GM18508 (cell line): ENCODE measurements around the gene CARD8.
A peak's percentile ranks its signal among the peaks of the same experiment; 100 is the strongest.
"Not testable (repeated sequence)": the region's sequence is repeated elsewhere in the genome, so short reads cannot be mapped to it uniquely, and the experiment has no call there.

Experiments
- ATAC-seq: cut with Tn5 transposase; IDR thresholded peaks from one replicate; pipeline ENCODE4 v1.9.1; 2021; ENCODE audit warnings: moderate number of reproducible peaks; ENCODE audit not compliant: insufficient read depth, unreplicated experiment

The CARD8 gene

GRCh38 chr19:48255376-48256303 is at the start of gene CARD8:
Gene CARD8 (minus strand): TSS chr19:48255912. CDS start chr19:48241020, 14,892 bp downstream.
- peak; percentile 36 for ATAC-seq

GRCh38 chr19:48303866-48304265 is 48.2 kb upstream of the CARD8 start:
- ATAC-seq: no peak

GRCh38 chr19:48303367-48303766 is 47.7 kb upstream of the CARD8 start:
- ATAC-seq: no peak

- ATAC-seq: no peak
Measured at GRCh38 chr19:48302600-48302959, 46.9 kb upstream of the CARD8 start.

- ATAC-seq: no peak
Measured at GRCh38 chr19:48301886-48302599, 46.3 kb upstream of the CARD8 start.

- ATAC-seq: no peak
Measured at GRCh38 chr19:48297975-48298374, 42.3 kb upstream of the CARD8 start.

- no peak for ATAC-seq
Measured at GRCh38 chr19:48296963-48297734, 41.4 kb upstream of the CARD8 start.

- ATAC-seq: no peak
Measured at GRCh38 chr19:48295458-48295857, 39.7 kb upstream of the CARD8 start.

GRCh38 chr19:48292798-48293197 is 37.1 kb upstream of the CARD8 start:
- no peak for ATAC-seq

GRCh38 chr19:48291489-48291815 is 35.7 kb upstream of the CARD8 start:
- not testable (repeated sequence) for ATAC-seq

GRCh38 chr19:48290771-48291488 is 35.2 kb upstream of the CARD8 start:
- ATAC-seq: no peak

- ATAC-seq: no peak
Measured at GRCh38 chr19:48290401-48290770, 34.7 kb upstream of the CARD8 start.

GRCh38 chr19:48287748-48288147 is 32.0 kb upstream of the CARD8 start:
- no peak for ATAC-seq

GRCh38 chr19:48284896-48285295 is 29.2 kb upstream of the CARD8 start:
- no peak for ATAC-seq

- ATAC-seq: no peak
Measured at GRCh38 chr19:48283908-48284307, 28.2 kb upstream of the CARD8 start.

GRCh38 chr19:48279747-48280146 is 24.0 kb upstream of the CARD8 start:
- no peak for ATAC-seq

- no peak for ATAC-seq
Measured at GRCh38 chr19:48274938-48275337, 19.2 kb upstream of the CARD8 start.

- no peak for ATAC-seq
Measured at GRCh38 chr19:48274173-48274572, 18.5 kb upstream of the CARD8 start.

GRCh38 chr19:48271531-48272151 is 15.9 kb upstream of the CARD8 start:
- no peak for ATAC-seq

GRCh38 chr19:48269617-48270026 is 13.9 kb upstream of the CARD8 start:
- ATAC-seq: not testable (repeated sequence)
